ENCODE data around the gene RCE1. TPM values are rescaled to one million over a fixed set of nuclear protein-coding genes. Genes with fewer than 3 reads are reported as not detected.
"Not testable (repeated sequence)": the region's sequence is repeated elsewhere in the genome, so short reads cannot be mapped to it uniquely, and the experiment has no call there.

The RCE1 gene, protein sequence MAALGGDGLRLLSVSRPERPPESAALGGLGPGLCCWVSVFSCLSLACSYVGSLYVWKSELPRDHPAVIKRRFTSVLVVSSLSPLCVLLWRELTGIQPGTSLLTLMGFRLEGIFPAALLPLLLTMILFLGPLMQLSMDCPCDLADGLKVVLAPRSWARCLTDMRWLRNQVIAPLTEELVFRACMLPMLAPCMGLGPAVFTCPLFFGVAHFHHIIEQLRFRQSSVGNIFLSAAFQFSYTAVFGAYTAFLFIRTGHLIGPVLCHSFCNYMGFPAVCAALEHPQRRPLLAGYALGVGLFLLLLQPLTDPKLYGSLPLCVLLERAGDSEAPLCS
- total RNA-seq (2014; rRNA removed; shearing (Covaris generic)): 26.7 and 27.2 TPM in 2 replicates

DNA sequence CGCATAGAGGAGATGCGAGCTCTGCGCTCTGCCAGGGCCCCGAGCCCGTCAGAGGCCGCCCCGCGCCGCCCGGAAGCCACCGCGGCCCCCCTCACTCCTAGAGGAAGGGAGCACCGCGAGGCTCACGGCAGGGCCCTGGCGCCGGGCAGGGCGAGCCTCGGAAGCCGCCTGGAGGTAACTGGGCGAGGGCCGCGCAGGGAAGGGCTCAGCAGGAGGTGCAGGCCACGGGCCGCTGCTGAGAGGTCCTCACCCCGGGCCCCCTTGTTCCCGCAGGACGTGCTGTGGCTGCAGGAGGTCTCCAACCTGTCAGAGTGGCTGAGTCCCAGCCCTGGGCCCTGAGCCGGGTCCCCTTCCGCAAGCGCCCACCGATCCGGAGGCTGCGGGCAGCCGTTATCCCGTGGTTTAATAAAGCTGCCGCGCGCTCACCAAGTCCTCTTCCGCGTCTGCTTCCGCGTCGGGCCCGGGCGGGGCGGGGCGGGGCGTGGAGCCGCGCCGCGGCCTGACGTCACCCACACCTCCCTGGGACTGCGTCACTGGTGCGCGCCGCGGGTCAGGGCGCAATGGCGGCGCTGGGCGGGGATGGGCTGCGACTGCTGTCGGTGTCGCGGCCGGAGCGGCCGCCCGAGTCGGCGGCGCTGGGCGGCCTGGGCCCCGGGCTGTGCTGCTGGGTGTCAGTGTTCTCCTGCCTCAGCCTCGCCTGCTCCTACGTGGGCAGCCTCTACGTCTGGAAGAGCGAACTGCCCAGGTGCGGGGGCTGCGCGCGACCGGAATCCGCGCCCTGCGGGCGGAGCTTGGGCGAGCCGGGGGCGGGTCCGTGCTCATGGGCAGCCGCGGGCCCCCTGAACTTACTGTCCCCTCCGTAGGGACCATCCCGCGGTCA is at the start of gene RCE1:
RCE1 (plus strand) TSS at position 546 of the 880 bp plus-strand sequence; CDS start at position 561, 15 bp downstream.
- peak; percentile 70 for DNase-seq (ENCODE audit: low spot score)

DNA sequence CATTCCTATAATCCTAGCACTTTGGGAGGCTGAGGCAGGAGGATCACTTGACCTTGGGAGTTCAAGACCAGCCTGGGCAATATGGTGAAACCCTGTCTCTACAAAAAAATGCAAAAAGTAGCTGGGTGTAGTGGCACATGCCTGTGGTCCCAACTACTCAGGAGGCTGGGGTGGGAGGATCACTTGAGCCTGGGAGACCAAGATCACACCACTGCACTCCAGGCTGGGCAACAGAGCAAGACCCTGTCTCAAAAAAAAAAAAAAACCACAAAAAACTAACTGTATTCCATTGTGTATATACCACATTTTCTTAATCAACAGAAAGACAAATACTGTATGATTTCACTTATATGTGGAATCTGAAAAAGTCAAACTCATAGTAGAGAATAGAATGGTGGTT is 43.4 kb upstream of the RCE1 start:
- not testable (repeated sequence) for DNase-seq (ENCODE audit: low spot score)

DNA sequence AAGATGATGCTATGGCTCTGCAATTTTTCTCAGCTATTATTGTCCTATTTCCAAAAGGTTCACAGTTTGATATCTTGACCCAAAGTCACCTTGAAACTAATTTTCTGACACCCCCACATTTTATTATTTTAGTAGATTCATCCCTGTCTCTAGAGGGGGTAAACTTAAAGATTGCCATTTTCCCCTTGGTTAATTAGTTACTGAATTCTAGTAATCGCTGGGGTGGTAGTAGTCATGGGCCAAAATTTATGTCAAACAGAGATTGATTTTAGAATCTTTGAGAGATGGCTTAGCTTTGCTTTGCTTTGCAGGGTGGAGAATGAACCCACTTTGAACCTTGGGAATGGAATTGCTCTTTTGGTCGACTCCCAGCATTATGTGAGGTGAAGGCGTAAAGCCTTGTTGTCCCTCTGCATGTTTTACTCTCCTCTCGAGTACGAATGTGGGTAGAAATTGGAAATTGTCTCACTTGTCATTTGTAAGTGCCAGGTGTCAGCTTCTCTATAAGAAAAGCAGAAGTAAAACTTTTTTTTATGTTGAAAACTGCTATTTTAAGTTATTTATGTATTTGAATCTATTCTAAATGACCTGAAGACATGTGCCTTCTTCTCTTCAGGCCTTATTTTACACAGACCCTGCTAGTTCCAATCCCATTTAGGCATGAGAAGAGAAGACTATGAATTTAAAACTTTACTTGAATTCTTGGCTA is 42.4 kb upstream of the RCE1 start:
- no peak for DNase-seq (ENCODE audit: low spot score)

DNA sequence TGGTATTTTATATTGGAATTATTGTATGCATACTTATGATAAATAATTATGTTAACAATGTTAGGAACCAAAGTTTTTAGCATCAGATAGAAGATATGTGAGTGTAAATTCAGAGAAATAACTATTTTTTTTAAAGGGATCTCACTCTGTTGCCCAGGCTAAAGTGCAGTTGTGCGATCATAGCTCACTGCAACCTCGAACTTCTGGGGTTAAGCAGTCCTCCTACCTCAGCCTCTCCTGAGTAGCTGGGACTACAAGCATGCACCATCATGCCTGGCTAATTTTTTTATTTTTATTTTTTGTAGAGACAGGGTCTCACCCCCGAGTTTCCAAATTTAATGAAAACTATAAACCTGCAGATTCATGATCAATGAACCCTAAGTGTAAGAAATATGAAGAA is 33.6 kb upstream of the RCE1 start:
- DNase-seq (ENCODE audit: low spot score): no peak

DNA sequence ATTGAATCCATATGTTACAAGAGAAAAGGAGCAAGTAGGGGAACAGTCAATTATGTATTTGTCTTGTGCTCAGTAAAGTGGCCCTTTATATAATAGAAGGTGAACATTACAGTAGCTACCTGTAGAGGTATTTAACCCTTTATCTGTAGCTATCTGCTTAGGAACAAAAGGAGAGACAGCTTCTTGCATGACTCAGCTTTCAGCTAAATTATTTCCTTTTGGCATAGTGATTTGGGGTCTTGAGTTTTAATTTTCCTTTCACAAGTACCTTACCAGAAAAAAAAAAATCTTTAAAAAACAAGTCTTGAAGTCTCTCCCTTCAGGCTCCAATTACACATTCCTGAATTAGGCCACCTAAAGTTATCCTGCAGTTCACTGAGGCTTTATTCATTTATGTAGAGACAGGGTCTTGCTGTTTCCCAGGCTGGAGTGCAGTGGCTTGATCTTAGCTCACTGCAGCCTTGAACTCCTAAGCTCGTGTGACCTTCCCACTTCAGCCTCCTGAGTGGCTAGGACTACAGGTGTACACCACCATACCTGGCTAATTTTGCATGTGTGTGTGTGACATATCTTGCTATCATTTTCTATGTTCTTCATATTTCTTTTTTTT is 32.6 kb upstream of the RCE1 start:
- DNase-seq (ENCODE audit: low spot score): no peak

DNA sequence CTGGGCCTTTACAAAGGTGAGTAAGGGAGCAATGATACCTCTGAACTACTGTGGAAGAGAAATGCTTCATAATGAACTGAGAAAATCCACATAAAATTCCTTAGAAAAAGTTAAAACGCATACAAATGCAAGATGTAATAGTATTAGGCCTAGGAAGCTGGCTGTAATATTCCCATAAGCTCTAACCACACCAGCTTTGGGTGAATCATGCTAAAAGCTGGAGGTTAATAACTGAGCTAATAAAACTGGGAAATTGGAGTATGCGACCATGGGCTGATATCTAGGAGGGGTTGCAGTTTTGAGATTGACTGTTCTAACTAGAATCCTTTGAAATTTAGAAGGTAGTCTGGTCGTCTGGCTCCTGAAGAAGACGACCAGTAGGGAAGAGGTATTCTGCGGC is 28.6 kb upstream of the RCE1 start:
- no peak for DNase-seq (ENCODE audit: low spot score)

DNA sequence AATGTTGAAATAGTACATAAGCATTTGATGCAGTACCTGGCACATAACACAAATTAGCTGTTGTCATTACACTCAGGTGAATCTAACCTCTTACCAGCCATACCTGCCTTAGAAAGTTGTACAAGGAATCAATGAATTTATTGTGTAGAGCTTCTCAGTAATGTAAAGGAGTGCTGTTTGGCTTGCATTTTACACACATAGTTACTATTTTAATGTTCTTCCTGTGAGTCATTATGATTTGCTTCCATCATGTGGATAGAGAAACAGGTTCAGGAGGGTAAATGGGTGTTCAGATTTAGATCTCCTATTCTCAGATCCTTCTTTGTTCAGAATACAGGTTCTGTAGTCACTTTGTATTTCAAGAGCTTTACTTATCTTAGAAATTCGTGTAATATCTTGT is 27.6 kb upstream of the RCE1 start:
- peak; percentile 5 for DNase-seq (ENCODE audit: low spot score)

DNA sequence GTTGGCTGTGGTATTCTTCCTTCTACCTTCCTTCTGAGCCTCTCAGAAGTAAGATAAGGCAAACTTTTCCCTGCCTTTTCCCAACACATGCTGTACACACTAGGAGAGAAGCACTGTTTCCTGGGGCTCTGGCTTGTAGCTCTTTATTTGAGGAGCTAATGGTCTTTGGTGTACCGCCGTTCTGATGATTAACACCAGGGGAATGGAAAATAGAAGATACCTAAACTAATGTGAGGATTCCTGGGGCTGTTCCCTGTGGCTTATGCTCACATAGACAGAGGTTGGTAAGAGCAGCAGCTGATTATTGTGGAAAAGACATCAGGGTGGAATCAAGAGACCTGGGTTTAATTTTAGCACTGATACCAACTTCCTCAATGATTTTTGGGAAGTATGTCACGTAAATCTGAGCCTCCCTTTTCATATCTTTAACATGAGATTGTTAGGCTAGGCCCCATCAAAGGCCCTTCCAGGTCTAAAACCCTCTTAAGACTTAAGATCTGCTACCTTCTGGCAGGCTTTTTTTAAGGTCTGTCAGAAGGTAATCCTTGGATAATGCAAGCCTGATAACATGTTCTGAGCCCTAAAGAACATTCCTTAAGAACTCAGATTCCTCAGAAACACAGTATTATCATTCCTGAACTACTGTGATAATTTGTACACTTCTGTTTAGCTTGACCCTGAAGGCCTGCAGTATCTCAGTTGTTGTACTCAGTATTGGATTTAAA is 24.8 kb upstream of the RCE1 start:
- DNase-seq (ENCODE audit: low spot score): no peak

DNA sequence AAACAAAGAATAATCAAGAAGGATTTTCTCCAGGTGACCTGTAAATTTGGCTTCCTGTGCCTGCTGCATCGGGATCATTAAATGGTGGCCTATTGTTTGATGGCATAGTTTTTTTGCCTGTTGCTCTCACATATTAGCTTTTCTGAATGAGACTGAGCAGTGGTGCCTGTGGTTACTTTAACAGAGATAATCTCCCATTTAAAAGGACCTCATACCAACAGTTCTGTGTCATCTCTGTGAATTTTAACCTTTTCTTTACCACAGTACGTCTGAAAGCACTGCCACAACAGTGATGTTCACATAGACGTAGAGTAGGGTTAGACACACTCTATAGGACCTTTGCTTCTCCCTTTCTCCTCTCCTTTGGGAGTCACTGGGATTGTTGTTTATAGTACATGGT is 22.9 kb upstream of the RCE1 start:
- no peak for DNase-seq (ENCODE audit: low spot score)

DNA sequence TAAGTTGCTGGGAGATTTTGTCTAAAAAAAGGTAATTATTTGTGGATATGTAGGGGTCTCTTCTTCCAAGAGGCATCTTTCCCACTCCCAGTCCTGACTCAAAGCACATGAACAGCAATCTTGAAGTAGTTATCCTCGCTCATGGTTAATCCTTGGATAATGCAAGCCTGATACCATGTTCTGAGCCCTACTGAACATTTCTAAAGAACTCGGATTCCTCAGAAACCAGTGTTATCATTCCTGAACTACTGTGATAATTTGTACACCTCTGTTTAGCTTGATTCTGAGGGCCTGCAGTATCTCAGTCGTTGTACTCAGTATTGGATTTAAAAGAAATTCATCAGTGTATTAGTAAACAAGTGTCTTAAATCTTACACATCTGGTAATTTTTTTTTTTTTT is 22.3 kb upstream of the RCE1 start:
- no peak for DNase-seq (ENCODE audit: low spot score)

DNA sequence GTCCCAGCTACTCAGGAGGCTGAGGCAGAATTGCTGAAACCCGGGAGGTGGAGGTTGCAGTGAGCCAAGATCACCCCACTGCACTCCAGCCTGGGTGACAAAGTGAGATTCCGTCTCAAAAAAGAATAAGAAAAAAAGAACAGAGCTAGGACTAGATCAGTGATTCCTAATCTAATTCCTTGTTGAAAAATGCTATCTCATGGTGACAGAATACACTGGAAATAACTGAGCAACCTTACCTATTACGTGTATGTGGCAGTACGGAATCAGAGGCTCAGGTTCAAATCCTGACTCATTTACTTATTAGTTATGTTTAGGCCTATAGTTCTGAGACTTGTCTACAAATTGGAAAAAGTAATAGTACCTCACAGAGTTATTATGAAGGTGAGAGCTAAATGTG is 19.5 kb upstream of the RCE1 start:
- no peak for DNase-seq (ENCODE audit: low spot score)

DNA sequence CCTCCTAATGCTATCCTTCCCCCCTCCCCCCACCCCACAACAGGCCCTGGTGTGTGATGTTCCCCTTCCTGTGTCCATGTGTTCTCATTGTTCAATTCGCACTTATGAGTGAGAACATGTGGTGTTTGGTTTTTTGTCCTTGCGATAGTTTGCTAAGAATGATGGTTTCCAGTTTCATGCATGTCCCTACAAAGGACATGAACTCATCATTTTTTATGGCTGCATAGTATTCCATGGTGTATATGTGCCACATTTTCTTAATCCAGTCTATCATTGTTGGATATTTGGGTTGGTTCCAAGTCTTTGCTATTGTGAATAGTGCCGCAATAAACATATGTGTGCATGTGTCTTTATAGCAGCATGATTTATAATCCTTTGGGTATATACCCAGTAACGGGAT is 18.7 kb upstream of the RCE1 start:
- not testable (repeated sequence) for DNase-seq (ENCODE audit: low spot score)

DNA sequence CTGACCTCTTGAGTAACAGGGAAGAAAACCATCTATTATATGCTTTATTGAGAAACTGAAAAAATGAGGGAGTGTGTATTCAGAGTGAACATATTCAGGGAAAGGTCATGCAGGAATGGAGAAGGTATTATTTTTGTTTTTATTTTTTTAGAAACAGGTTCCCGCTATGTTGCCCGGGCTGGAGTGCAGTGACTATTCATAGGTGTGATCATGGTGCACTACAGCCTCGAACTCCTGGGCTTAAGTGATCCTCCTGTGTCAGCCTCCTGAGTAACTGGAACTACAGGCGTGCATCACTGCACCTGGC is 8.7 kb upstream of the RCE1 start:
- no peak for DNase-seq (ENCODE audit: low spot score)

DNA sequence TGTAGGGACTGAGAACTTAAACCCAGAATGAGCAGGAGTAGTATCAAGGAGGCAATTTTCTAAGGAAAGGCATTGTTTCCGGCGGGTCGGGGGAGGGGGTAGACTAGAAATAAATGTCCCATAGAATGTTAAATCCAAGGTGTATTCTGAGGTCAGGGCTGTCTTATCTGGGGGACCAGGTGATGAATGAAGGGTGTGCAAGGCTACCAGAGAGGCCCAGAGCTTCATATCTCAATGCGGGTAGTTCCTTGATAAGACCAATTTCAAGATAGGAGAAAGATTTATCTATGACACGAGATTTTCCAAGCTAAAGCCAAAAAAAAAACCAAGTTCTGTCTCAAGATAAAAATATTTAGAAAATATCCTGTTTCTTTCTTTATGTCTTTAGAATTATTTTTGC is 8.3 kb upstream of the RCE1 start:
- no peak for DNase-seq (ENCODE audit: low spot score)

DNA sequence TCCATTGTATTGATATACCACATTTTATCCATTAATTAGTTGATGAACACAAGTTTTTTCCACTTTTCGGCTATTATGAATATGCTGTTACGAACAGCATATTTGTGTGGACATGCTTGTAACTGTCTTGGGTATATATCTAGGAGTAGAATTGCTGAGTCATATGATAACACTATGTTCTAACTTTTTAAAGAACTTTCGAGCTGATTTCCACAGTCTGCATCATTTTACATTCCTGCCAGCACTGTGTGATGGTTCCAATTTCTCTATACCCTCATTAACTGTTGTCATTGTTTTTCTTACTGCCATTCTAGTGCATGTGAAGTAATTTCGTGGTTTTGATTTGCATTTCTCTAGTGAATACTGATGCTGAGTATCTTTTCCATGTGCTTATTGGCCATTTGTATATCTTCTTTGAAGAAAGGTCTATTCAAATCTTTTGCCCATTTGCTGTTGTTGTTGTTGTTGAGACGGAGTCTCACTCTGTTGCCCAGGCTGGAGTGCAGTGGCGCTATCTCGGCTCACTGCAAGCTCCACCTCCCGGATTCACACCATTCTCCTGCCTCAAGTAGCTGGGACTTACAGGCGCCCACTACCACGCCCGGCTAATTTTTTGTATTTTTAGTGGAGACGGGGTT is 7.4 kb upstream of the RCE1 start:
- DNase-seq (ENCODE audit: low spot score): no peak

DNA sequence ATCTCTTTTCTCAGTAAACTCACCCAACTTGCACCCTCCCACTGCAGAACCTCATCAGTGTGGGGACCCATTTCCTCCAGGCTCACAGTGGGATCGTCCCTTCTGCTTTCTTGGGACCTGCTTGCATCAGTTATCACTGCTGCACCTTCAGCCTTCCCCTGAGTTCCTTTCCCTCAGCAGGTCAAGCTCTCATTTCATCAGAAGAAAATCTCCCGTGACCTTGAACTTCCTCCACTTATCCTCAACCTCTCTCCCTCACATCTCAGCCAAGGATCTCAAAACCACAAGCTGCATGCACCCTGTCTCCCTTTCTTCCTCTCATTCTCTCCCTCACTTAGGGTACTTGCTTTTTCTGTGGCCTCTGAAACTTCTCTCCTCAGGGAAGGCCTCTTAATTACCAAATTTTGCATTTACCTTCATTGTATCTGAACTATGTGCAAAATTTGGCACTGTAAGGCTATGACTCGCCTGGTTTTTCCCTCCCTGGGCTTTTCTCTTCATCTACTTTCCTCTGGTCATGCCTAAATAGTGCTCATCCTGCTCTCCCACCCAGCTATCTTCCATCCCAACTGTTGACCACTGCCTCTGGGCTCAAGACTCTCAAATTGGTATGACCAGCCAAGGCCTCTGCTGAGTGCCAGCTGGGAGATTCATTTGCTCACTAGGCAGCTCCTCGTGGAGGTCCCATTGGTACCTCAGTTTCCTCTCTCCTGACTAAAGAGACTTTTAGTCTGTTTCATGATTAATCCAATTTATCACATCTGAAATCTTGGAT is 2.7 kb upstream of the RCE1 start:
- DNase-seq (ENCODE audit: low spot score): no peak

DNA sequence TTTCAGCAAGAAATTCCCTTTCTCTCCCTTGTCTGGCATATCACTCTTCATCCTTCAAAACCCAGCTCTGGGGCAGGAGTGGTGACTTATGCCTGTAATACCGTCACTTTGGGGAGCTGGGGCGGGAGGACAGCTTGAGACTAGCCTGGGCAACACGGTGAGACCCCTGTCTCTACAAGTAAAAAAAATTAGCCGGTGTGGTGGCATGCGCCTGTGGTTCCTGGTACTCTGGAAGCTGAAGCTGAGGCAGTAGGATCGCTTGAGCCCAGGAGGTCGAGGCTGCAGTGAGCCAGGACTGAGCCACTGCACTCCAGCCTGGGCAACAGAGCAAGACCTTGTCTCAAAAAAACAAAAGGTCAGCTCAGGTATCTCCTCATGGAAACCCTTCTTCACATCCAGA is 1.4 kb upstream of the RCE1 start:
- DNase-seq (ENCODE audit: low spot score): no peak

DNA sequence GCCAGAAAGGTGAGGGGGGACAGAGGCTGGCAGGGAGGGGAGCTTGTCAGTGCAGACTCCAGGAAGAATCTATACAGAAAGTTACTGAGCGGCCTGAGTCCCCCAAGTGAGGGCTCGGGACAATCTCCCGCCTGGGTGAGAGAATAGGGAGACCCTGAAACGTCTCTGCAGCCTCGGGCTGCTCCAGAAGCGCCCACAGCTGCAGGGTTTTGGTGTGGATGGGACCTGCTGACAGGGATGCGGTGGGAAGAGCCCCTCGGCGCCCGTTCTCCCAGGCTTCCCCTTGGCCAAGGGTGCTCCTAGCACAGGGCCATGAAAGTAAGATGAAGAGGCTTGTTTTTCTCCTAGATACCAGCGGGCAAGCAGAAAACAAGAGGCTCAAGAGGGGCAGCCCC is 743 bp upstream of the RCE1 start:
- DNase-seq (ENCODE audit: low spot score): no peak

DNA sequence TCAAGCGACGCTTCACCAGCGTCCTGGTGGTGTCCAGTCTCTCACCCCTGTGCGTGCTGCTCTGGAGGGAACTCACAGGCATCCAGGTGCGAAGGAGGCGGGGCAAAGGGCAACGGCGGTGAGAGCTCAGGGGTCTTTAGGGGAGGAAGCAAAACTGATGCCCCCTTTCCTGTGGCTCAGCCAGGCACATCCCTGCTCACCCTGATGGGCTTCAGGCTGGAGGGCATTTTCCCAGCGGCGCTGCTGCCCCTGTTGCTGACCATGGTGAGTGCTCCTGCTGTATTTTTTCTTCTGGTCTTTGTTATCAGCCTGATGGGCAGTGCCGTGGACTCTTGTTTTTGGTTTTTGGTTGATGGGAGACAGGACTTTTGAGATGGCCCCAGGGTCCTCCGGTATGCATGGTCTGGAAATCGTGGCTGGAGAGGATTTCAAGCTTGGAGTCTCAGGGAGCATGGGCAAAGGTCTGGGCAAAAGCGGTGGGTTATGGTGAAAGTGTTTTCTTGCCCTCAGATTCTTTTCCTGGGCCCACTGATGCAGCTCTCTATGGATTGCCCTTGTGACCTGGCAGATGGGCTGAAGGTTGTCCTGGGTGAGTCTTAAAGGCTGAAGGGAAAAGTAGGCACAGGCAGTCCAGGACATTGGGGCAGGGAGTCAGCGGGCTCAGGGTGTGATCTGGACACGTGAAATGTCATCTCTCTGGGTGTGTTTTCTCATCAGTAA is 695 bp downstream of the RCE1 start:
- DNase-seq (ENCODE audit: low spot score): no peak
